Astrocyte (in vitro differentiated cells and primary cell): ENCODE results near the gene TMEM8B.

Source experiments
- CTCF ChIP-seq: IDR thresholded peaks from 2 replicates; pipeline ENCODE4 v1.5.1; 2011; ENCODE audit warnings: low read depth, mild to moderate bottlenecking, inconsistent platforms, low read length, moderate library complexity; ENCODE audit not compliant: insufficient read depth
- EZH2 ChIP-seq: IDR thresholded peaks from 2 replicates; pipeline ENCODE4 v1.6.1; 2012; ENCODE audit warnings: mild to moderate bottlenecking, low read length, inconsistent platforms; ENCODE audit not compliant: insufficient read depth

- no peak for TF ChIP-seq EZH2
- no peak for TF ChIP-seq CTCF
These were observed 75.3 kb downstream of the TMEM8B start for GRCh38 chr9:35904338-35904737.
